HepG2 (cell line): ENCODE measurements around the gene DOP1B.

Experiments used
- CTCF ChIP-seq: sonication (generic); formaldehyde crosslinking; IDR thresholded peaks from 2 replicates; pipeline ENCODE4 v1.5.0; 2020; ENCODE audit warnings: mild to moderate bottlenecking, missing genetic modification reagents, moderate library complexity
- KLF11 ChIP-seq: IDR thresholded peaks from 2 replicates; pipeline ENCODE4 v1.6.1; 2016; ENCODE audit warnings: missing compliant biosample characterization
- MXD4 ChIP-seq: IDR thresholded peaks from 2 replicates; pipeline ENCODE4 v1.6.1; 2016; ENCODE audit warnings: mild to moderate bottlenecking, missing biosample characterization, missing genetic modification reagents
- PRPF4 ChIP-seq: fragments of 200-400 bp; formaldehyde crosslinking; IDR thresholded peaks from 2 replicates; pipeline ENCODE4 v1.6.1; 2016; ENCODE audit warnings: low read length, low read depth; ENCODE audit not compliant: poor library complexity, severe bottlenecking
- TFDP1 ChIP-seq: IDR thresholded peaks from 2 replicates; pipeline ENCODE4 v1.6.1; 2016; ENCODE audit warnings: missing compliant biosample characterization, missing genetic modification reagents, borderline replicate concordance
- ZBTB10 ChIP-seq: sonication (generic); formaldehyde crosslinking; IDR thresholded peaks from 2 replicates; pipeline ENCODE4 v1.4.0; 2020; ENCODE audit warnings: missing genetic modification reagents, borderline replicate concordance
- ZNF510 ChIP-seq: sonication (generic); formaldehyde crosslinking; IDR thresholded peaks from 2 replicates; pipeline ENCODE4 v1.4.0; 2020; ENCODE audit warnings: low read depth, mild to moderate bottlenecking, missing genetic modification reagents

GRCh38 chr21:36188081-36188681, 31.6 kb downstream of the DOP1B start:
- TF ChIP-seq MXD4: no peak
- TF ChIP-seq TFDP1 (CRISPR knock-in tag): no peak
- no peak for TF ChIP-seq ZBTB10 (CRISPR knock-in tag)
- TF ChIP-seq CTCF (CRISPR knock-in tag): peak; percentile 25; the same call in 1 of the 2 replicates
- TF ChIP-seq PRPF4: no peak
- TF ChIP-seq ZNF510 (CRISPR knock-in tag): no peak
- no peak for TF ChIP-seq KLF11 (CRISPR knock-in tag)
